Gastroesophageal sphincter (tissue), 4 donors: Measurements from ENCODE around the gene IGF2R. TPM values are rescaled to one million over a fixed set of nuclear protein-coding genes. Genes with fewer than 3 reads are reported as not detected.

Experiments used
- ATAC-seq: fragments of 150-250 bp; one replicate; pipeline ENCODE4 v1.9.1; 2016; ENCODE audit warnings: mild to moderate bottlenecking, moderate library complexity
- H3K27ac ChIP-seq, 4 donors: fragments of 200-600 bp; sonication (generic) in 3 of 4; 1 replicate in 3 of 4; 2 replicates in 1 of 4; pipeline ENCODE4 v1.5.1; 2016 to 2019
- H3K27me3 ChIP-seq: fragments of 200-600 bp; sonication (generic); one replicate; pipeline ENCODE4 v1.5.1; 2019
- H3K36me3 ChIP-seq, 2 donors: fragments of 200-600 bp; sonication (generic); one replicate each; pipeline ENCODE4 v1.5.1; 2019; ENCODE audit warnings: control low read depth in 1 of 2
- H3K4me1 ChIP-seq, 3 donors: fragments of 200-600 bp; sonication (generic); 1 replicate in 2 of 3; 2 replicates in 1 of 3; pipeline ENCODE4 v1.5.1; 2016 to 2019; ENCODE audit warnings: control low read depth in 2 of 3
- H3K4me3 ChIP-seq, 2 donors: fragments of 200-600 bp; sonication (generic); one replicate each; pipeline ENCODE4 v1.5.1; 2019; ENCODE audit warnings: mild to moderate bottlenecking in 1 of 2, moderate library complexity in 1 of 2
- H3K9me3 ChIP-seq, 3 donors: fragments of 200-600 bp; sonication (generic); one replicate each; pipeline ENCODE4 v1.5.1; 2017 to 2019; ENCODE audit warnings: control low read depth in 2 of 3
- EP300 ChIP-seq: sonication (generic); formaldehyde crosslinking; IDR thresholded peaks from one replicate; pipeline ENCODE4 v1.6.1; 2017; ENCODE audit warnings: antibody characterized with exemption, mild to moderate bottlenecking
- POLR2A ChIP-seq, 2 donors: fragments of 450-650 bp; IDR thresholded peaks; one replicate each; pipeline ENCODE4 v1.6.1; 2017; ENCODE audit warnings: antibody characterized with exemption in 2 of 2, mild to moderate bottlenecking in 2 of 2, moderate library complexity in 1 of 2
- POLR2AphosphoS5 ChIP-seq: sonication (generic); formaldehyde crosslinking; IDR thresholded peaks from one replicate; pipeline ENCODE4 v1.6.1; 2017; ENCODE audit warnings: antibody characterized with exemption
- WGBS, 2 donors: methylation state at CpG; one replicate each; pipeline ENCODE4 v1.1.5; 2018; ENCODE audit warnings: low coverage in 1 of 2; 5-methylcytosine and 5-hydroxymethylcytosine counted together
- total RNA-seq, 4 donors: library from RNA; depleted of rRNA; stranded (reverse); fragments of >200 nt; gene quantifications; one replicate each; pipeline ENCODE4 v1.1.0, GENCODE V29; 2016
- TF ChIP-seq, protein P1 (sequence below), 4 experiments: fragments of 200-600 bp in 2 of 4; fragments of 450-650 bp in 2 of 4; sonication (generic) in 1 of 4; IDR thresholded peaks; one replicate each; pipeline ENCODE4 v1.5.1; 2017 to 2019; ENCODE audit warnings: antibody characterized with exemption in 4 of 4, mild to moderate bottlenecking in 2 of 4, moderate library complexity in 2 of 4

The IGF2R gene
- total RNA-seq, 4 donors from 2014 or later, result 47.9 to 81.3 (median 52.7) TPM

DNA sequence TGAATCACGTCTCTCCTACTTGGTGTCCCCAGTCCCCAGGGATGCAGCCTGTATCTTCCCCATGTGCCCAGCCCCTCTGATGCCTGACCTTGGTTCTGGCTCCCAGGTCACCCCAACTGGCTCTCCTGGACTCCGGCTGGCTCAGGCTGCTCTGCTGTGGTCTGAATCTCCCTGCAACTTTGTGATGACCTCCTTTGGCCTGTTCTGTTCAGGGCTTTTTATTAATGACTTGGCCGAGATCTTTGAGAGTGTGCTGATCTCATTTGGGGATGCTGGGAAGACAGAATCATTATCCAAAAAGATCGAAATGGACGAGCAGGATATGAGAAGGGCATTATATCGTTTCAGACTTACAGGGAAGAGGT, 67.4 kb downstream of the IGF2R start:
- Histone ChIP-seq H3K4me1 (peaks cover 0 to 25% (median 3%) of the 10 kb centered on the region in 3 donors), H3K4me3 (no peak overlapping the region), H3K9me3 (no peaks in the 10 kb centered on the region), H3K27ac (peak overlapping the region in 3 of 4 donors; percentile 24 to 57 (median 32)), H3K36me3 (peaks cover 0 to 85% of the 10 kb centered on the region in 2 donors), H3K27me3 (no peaks in the 10 kb centered on the region)
- 58 to 88% methylated on average over 4 to 5 of the region's 6 CpGs for WGBS, 2 donors
- TF ChIP-seq, protein P1, sequence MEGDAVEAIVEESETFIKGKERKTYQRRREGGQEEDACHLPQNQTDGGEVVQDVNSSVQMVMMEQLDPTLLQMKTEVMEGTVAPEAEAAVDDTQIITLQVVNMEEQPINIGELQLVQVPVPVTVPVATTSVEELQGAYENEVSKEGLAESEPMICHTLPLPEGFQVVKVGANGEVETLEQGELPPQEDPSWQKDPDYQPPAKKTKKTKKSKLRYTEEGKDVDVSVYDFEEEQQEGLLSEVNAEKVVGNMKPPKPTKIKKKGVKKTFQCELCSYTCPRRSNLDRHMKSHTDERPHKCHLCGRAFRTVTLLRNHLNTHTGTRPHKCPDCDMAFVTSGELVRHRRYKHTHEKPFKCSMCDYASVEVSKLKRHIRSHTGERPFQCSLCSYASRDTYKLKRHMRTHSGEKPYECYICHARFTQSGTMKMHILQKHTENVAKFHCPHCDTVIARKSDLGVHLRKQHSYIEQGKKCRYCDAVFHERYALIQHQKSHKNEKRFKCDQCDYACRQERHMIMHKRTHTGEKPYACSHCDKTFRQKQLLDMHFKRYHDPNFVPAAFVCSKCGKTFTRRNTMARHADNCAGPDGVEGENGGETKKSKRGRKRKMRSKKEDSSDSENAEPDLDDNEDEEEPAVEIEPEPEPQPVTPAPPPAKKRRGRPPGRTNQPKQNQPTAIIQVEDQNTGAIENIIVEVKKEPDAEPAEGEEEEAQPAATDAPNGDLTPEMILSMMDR (IDR thresholded peaks at IDR 0.05), result no peak
- no peak for TF ChIP-seq EP300
- no peak for TF ChIP-seq POLR2A (IDR thresholded peaks at IDR 0.05)
- TF ChIP-seq POLR2AphosphoS5, result no peak
- ATAC-seq, result peak; percentile 35

DNA sequence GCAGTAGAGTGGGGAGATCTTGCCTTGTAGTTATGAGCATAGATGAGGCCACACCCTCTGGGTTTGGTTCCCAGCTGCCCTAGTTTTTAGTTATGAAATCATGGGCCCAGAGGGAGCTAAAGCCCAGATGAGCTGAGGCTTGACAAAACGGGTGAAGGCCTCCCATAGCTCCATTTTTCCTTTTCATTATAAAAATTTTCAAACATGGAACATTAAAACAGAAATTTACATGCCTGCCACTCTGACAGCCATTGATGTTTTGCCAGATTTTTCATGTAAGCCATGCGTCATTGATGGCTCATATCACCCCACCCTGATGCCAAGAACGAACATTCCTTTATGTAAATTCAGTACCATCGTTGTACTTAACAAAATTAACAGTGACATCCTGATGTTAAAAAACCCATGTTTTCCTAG, 67.9 kb downstream of the IGF2R start:
- Histone ChIP-seq H3K27me3 (no peaks in the 10 kb centered on the region), H3K36me3 (peaks cover 0 to 86% of the 10 kb centered on the region in 2 donors)

DNA sequence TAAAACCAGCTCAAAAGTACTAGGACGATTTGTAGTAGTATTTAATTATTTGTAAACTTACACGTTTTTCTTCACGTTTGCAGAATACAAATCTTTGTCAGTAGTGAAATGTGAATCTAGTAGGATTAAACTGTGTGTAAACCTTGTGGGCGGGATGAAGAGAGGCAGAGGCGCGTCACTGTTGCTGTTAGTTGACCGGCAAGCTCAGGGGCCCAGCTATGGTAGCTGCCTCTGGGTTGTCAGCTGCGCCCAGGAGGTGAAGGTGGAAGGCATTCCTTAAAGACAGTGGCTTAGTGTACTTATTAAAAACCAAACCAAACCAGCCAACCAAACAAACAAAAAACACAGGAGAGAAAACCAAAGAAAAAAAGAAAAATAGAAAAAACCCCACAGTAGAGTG, 69.6 kb downstream of the IGF2R start:
- peaks cover 0 to 39% (median 6%) of the 10 kb centered on the region in 3 donors for H3K4me1 ChIP-seq
- TF ChIP-seq POLR2A (IDR thresholded peaks at IDR 0.05) (no peak), POLR2AphosphoS5 (no peak), EP300 (no peak)
- TF ChIP-seq, protein P1 (IDR thresholded peaks at IDR 0.05), result no peak
- H3K36me3 ChIP-seq, result peaks cover 0 to 86% of the 10 kb centered on the region in 2 donors

More for the DNA sequence above, 67.9 kb downstream of the IGF2R start:
- ATAC-seq, result peak; percentile 83
- WGBS, 2 donors, result 52 to 53% methylated on average over 4 of the region's 4 CpGs
- Histone ChIP-seq H3K4me1 (peaks cover 0 to 30% (median 6%) of the 10 kb centered on the region in 3 donors), H3K9me3 (no peaks in the 10 kb centered on the region), H3K4me3 (no peak overlapping the region), H3K27ac (peak overlapping the region in 3 of 4 donors; percentile 32 to 57 (median 43))
- TF ChIP-seq EP300, result no peak
- TF ChIP-seq, protein P1 (IDR thresholded peaks at IDR 0.05), result no peak
- TF ChIP-seq POLR2A (IDR thresholded peaks at IDR 0.05), result no peak
- no peak for TF ChIP-seq POLR2AphosphoS5

DNA sequence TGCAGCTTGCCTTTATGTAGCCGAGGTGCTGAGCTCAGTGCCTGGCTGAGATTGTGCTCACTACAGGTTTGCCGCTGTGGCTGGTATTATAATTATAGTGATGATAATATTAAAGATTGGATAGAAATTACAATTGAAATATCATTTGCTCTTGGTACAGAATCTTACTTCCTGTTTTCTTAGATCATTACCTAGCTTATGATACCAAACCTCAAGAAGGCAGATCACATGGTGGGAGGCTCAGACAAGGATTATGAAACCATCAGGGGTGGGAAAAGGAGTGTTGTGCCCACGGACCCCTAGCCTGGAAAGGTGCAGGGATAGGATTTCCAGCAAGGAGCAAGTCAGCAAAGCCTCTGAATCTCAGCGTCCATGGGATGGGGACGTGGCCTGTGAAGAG, 70.6 kb downstream of the IGF2R start:
- Histone ChIP-seq H3K4me1 (peaks cover 0 to 39% (median 6%) of the 10 kb centered on the region in 3 donors), H3K36me3 (peaks cover 0 to 86% of the 10 kb centered on the region in 2 donors), H3K4me3 (no peak overlapping the region), H3K9me3 (no peaks in the 10 kb centered on the region), H3K27ac (no peak overlapping the region), H3K27me3 (no peaks in the 10 kb centered on the region)
- no peak for ATAC-seq
- 85 to 86% methylated on average over 3 of the region's 5 CpGs for WGBS, 2 donors
- TF ChIP-seq POLR2A (IDR thresholded peaks at IDR 0.05), result no peak
- no peak for TF ChIP-seq POLR2AphosphoS5
- TF ChIP-seq, protein P1 (IDR thresholded peaks at IDR 0.05), result no peak
- no peak for TF ChIP-seq EP300

More for the DNA sequence above, 69.6 kb downstream of the IGF2R start:
- Histone ChIP-seq H3K9me3 (no peaks in the 10 kb centered on the region), H3K4me3 (no peak overlapping the region), H3K27ac (no peak overlapping the region), H3K27me3 (no peaks in the 10 kb centered on the region)
- ATAC-seq, result no peak
- WGBS, 2 donors, result 82 to 93% methylated on average over 7 to 8 of the region's 8 CpGs

DNA sequence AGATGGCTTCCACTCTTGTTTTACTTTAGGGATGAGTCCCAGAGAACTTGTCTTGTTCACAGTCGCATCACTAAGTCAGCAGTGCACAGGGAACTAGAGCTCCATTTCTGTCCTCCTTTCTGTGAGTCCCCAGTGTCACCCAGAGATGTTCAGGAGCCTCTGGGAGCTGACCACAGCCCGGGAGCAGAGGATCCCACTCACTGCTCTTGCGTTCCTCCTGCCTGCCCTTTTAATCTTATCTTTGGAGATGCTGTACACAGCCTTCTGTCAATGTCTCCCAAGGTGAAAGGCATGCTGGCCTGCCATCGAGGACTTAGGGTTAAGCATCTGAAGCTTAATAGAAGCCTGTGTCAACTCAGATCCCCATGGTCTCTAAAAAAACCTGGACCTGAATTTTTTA, 71.2 kb downstream of the IGF2R start:
- Histone ChIP-seq H3K27ac (no peak overlapping the region), H3K36me3 (peaks cover 0 to 86% of the 10 kb centered on the region in 2 donors), H3K9me3 (no peaks in the 10 kb centered on the region), H3K4me3 (no peak overlapping the region), H3K27me3 (no peaks in the 10 kb centered on the region), H3K4me1 (peaks cover 0 to 37% (median 6%) of the 10 kb centered on the region in 3 donors)
- TF ChIP-seq, protein P1 (IDR thresholded peaks at IDR 0.05), result no peak
- no peak for TF ChIP-seq POLR2A (IDR thresholded peaks at IDR 0.05)
- ATAC-seq, result no peak
- WGBS, 2 donors, result 85 to 100% methylated on average over 1 to 2 of the region's 4 CpGs
